IPS-20b (cell line): ENCODE measurements around the gene SH3RF1.

Source experiments
- H3K27ac ChIP-seq: one replicate; pipeline ENCODE4 v1.5.1; 2013; ENCODE audit warnings: low read length
- H3K27me3 ChIP-seq: 2 replicates; pipeline ENCODE4 v1.6.1; 2013; ENCODE audit warnings: mild to moderate bottlenecking, low read length, inconsistent platforms; ENCODE audit not compliant: insufficient read depth
- H3K36me3 ChIP-seq: 2 replicates; pipeline ENCODE4 v1.6.1; 2013; ENCODE audit warnings: low read depth, mild to moderate bottlenecking, inconsistent platforms, low read length, moderate library complexity; ENCODE audit not compliant: insufficient read depth
- H3K4me1 ChIP-seq: 2 replicates; pipeline ENCODE4 v1.6.1; 2013; ENCODE audit warnings: mild to moderate bottlenecking, control low read depth, inconsistent platforms, low read length, moderate library complexity; ENCODE audit not compliant: insufficient read depth
- H3K4me3 ChIP-seq: 2 replicates; pipeline ENCODE4 v1.5.1; 2013; ENCODE audit warnings: mild to moderate bottlenecking, low read length, inconsistent platforms
- H3K9ac ChIP-seq: 2 replicates; pipeline ENCODE4 v1.6.1; 2013; ENCODE audit warnings: low read depth, mild to moderate bottlenecking, inconsistent platforms, low read length, moderate library complexity
- H3K9me3 ChIP-seq: 2 replicates; pipeline ENCODE4 v1.6.1; 2013; ENCODE audit warnings: mild to moderate bottlenecking, low read depth, low read length, inconsistent platforms; ENCODE audit not compliant: insufficient read depth

SH3RF1 gene

DNA sequence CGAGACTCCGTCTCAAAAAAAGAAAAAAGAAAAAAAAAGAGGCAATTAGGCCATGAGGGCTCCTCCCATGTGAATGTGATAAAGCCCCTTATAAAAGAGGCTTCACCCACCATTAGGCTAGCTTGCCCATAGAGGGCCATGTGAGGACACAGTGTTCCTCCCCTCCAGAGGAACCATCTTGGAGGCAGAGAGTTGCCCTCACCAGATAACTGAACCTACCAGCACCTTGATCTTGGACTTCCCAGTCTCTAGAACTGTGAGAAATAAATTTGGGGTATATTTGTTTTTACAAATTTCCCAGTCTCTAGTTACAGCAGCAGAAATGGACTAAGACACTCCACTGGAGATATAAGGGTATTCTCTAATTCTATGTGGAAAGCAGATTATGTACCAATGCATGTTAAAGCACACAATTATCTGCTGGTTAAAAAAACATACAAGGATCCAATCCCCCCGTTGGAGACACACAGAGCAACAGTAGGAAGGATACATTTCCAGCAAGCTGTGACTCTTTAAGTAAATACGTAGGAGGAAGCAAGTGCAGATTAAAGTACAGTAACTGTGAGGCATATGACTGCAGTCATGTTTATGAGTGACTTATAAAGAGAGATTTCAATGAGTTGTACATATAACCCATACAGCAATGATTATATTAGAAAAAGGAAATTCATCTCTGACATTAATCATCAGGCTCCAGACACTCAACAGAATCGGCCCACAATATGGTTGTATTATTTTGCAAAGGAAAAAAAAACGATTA lies 21.4 kb downstream of the SH3RF1 start:
- no peak overlapping the region for H3K4me3 ChIP-seq
- no peak overlapping the region for H3K9ac ChIP-seq
- H3K4me1 ChIP-seq, result peaks cover 41% of the 10 kb centered on the region

DNA sequence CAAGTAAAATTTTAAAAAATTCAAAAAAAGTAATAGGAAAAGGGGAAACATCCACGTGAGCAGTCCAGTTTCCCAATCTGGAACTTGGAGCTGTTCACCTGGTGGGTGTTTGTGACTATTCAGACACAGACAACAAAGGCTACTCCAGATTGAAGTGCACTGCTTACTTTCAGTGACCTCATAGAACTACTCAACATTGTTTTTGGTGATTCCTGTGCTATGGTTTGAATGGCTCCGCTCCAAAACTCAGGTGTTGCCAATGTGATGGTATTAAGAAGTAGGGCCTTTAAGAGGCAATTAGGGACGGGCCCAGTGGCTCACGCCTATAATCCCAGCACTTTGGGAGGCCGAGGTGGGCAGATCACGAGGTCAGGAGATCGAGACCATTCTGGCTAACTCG lies 22.1 kb downstream of the SH3RF1 start:
- no peaks in the 10 kb centered on the region for H3K9me3 ChIP-seq
- H3K4me3 ChIP-seq, result no peak overlapping the region
- no peaks in the 10 kb centered on the region for H3K36me3 ChIP-seq
- H3K9ac ChIP-seq, result no peak overlapping the region
- H3K27ac ChIP-seq, result no peak overlapping the region
- H3K27me3 ChIP-seq, result no peaks in the 10 kb centered on the region
- peaks cover 45% of the 10 kb centered on the region for H3K4me1 ChIP-seq

More for the DNA sequence above, 21.4 kb downstream of the SH3RF1 start:
- no peaks in the 10 kb centered on the region for H3K36me3 ChIP-seq
- no peaks in the 10 kb centered on the region for H3K27me3 ChIP-seq
- H3K27ac ChIP-seq, result no peak overlapping the region
- H3K9me3 ChIP-seq, result no peaks in the 10 kb centered on the region

DNA sequence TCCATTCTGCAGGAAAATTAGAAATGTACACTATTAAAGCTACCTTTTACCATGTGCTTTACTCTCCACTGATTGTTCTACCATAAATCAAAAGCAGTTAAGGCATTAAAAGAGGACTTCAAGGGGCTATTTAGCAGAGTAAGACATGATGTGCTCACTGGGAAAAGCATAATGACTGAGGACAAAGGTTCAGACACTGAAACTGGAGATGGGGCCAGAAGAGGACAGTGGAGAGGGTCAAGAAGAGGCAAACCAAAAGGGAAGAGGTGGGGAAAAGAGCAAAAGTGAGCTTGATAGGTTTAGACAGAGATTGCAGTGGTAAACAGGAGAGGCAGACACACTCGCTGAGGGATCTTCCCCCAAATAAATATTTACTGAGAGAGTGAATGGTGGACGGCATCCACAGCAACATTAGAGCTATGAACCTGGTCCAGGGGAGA lies 23.8 kb downstream of the SH3RF1 start:
- H3K4me3 ChIP-seq, result no peak overlapping the region
- H3K9me3 ChIP-seq, result no peaks in the 10 kb centered on the region
- no peak overlapping the region for H3K9ac ChIP-seq
- H3K36me3 ChIP-seq, result no peaks in the 10 kb centered on the region
- peaks cover 31% of the 10 kb centered on the region for H3K4me1 ChIP-seq
- H3K27me3 ChIP-seq, result no peaks in the 10 kb centered on the region
- H3K27ac ChIP-seq, result no peak overlapping the region

DNA sequence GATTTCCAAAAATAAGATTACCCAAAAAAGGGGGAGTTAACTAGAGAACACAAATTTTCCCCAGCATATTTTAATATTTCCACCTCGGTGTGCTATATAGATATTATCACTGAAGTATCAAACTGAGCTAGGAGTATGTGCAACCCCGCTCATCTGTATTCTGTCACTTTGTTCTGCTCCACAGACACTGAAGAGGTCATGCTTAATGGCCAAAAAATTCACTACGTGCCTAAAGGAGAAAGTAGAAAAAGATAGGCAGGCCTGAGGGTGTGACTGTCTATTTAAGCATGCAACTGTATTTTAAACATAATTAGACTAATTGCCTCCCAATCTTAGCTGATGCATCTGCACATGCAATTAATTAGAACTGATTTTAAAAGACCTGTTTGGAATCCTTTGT lies 24.5 kb downstream of the SH3RF1 start:
- Histone ChIP-seq H3K27ac (no peak overlapping the region), H3K9me3 (no peaks in the 10 kb centered on the region), H3K36me3 (no peaks in the 10 kb centered on the region), H3K4me1 (peaks cover 25% of the 10 kb centered on the region), H3K4me3 (no peak overlapping the region), H3K27me3 (no peaks in the 10 kb centered on the region), H3K9ac (no peak overlapping the region)

DNA sequence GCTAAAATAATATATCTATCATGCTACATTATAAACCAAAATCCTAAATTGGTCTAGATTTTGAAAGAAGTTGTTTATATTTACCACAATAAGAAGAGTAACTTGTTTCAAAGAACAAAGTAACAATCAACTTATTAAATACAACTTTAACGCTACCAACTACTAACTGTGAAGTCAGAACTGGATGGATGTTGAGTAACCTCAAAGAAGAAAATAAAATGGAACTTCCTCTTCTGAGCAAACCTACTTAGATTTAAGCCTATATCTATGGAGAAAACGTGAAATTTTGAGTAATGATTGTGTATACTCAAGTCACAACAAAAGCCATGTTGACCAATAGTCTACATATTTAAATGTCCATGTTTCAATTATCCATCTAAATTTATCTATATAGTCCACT lies 25.7 kb downstream of the SH3RF1 start:
- Histone ChIP-seq H3K36me3 (no peaks in the 10 kb centered on the region), H3K9ac (no peak overlapping the region), H3K27me3 (no peaks in the 10 kb centered on the region), H3K4me3 (no peak overlapping the region), H3K4me1 (peaks cover 14% of the 10 kb centered on the region), H3K27ac (no peak overlapping the region), H3K9me3 (no peaks in the 10 kb centered on the region)

DNA sequence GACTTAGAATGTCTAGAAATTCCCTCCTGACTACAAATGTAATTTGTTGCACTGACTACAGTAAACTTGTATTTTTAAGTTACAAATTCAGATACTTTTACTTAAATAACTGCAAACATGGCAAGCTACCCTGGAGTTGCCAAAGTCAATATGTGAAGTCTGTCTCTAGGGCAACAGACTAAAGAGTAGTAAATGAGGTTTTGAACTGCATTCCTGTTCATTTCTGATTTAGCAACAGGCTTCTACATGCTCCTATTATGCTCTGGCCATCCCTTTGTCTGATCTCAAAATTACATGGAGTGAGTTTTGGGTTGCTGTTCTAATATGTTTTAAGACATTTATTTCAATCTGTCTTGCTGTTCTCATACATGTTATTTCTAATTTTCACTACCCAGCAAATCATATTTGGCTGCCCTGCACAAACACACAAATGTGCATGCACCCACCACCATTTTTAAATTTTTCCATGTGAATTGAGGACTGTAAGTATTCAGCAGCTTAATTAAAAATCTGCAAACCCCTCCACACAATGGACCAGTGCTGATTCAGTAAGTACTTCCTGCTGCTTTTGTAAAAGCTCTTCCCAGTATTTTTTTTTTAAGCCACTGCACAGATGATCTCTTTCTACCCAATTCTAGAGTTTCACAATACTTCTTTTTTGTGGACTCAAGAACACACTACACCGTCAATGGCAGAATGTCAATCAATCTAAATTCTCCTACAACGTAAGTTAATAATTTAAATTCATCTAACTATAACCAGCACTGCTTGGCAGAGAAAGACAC lies 26.7 kb downstream of the SH3RF1 start:
- peak overlapping the region; percentile 30; the same call in 1 of the 2 replicates for H3K9ac ChIP-seq
- peak overlapping the region; percentile 11 for H3K27ac ChIP-seq
- H3K36me3 ChIP-seq, result no peaks in the 10 kb centered on the region
- H3K4me1 ChIP-seq, result peaks cover 12% of the 10 kb centered on the region; the same call in 1 of the 2 replicates
- H3K27me3 ChIP-seq, result no peaks in the 10 kb centered on the region
- H3K9me3 ChIP-seq, result no peaks in the 10 kb centered on the region
- peak overlapping the region; percentile 10; the same call in 1 of the 2 replicates for H3K4me3 ChIP-seq

DNA sequence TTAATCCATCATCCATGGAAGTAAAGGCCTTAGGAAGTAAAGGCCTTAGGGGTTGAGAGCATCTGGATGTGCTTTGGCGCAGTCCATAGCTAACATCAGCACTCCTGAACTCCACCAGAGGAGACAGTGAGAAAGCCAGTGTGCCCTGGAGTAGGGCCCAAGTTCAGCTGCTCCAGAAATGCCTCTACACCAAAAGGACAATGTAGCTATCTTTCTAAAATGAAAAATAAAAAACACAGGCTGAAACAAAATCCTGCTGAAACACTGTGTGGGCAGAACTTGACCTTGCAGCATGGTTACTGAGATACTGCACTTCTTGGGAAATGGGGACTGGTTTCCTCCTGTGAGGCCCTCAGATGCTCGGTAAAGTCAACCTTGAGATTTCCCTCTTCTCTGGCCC lies 29.3 kb downstream of the SH3RF1 start:
- no peak overlapping the region for H3K27ac ChIP-seq
- H3K27me3 ChIP-seq, result no peaks in the 10 kb centered on the region
- H3K4me1 ChIP-seq, result peaks cover 12% of the 10 kb centered on the region; the same call in 1 of the 2 replicates
- H3K4me3 ChIP-seq, result no peak overlapping the region
- no peak overlapping the region for H3K9ac ChIP-seq
- no peaks in the 10 kb centered on the region for H3K36me3 ChIP-seq
- no peaks in the 10 kb centered on the region for H3K9me3 ChIP-seq

DNA sequence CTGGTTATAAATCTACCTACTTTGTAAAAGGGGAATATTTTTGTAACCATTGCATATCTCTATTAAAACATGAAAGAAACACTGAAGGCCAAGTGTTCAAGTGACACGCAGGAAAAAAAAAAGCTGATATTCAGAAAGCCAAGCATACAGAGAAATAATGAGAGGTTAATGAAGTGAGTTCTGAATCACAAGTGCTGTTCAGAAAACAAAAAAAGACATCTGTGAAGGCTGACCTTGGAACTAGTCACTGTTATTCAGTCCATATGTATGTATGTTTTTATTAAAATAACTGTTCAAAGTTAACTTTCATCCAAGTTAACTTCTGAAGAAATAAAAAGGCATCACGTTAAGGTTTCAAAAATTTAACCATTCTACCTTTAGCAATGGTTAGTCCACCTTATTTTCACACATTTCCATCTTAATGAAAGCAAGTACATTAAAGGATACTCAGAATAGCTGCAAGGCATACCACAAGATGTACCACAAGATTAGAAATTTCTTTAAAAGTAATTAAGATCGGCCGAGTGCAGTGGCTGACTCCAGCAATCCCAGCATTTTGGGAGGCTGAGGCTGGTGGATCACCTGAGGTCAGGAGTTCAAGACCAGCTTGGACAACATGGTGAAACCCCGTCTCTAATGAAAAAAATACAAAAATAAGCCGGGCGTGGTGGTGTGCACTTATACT lies 31.4 kb downstream of the SH3RF1 start:
- Histone ChIP-seq H3K27ac (no peak overlapping the region), H3K27me3 (no peaks in the 10 kb centered on the region), H3K9me3 (no peaks in the 10 kb centered on the region), H3K9ac (no peak overlapping the region), H3K4me1 (peaks cover 17% of the 10 kb centered on the region), H3K36me3 (no peaks in the 10 kb centered on the region), H3K4me3 (no peak overlapping the region)

DNA sequence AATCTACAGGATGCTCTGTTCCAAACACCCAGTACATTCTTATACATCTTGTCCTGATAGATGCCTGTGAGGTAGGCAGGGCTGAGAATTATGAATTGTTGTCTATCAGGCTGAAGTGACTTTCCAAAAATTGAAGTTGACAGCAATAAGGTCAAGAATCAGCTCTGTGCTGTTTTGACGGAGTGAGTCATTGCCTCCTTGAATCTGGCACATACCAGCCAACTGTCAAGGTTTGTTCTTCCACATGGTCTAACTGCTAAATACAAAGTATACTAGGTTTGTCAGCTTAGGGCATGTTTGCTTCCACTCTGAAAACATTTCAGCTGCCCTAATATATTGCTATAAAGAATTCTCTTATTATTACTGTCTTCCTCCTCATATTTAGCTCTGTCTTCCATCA lies 32.3 kb downstream of the SH3RF1 start:
- Histone ChIP-seq H3K27ac (no peak overlapping the region), H3K9ac (no peak overlapping the region), H3K27me3 (no peaks in the 10 kb centered on the region), H3K4me1 (peaks cover 11% of the 10 kb centered on the region), H3K36me3 (no peaks in the 10 kb centered on the region), H3K9me3 (no peaks in the 10 kb centered on the region), H3K4me3 (no peak overlapping the region)

DNA sequence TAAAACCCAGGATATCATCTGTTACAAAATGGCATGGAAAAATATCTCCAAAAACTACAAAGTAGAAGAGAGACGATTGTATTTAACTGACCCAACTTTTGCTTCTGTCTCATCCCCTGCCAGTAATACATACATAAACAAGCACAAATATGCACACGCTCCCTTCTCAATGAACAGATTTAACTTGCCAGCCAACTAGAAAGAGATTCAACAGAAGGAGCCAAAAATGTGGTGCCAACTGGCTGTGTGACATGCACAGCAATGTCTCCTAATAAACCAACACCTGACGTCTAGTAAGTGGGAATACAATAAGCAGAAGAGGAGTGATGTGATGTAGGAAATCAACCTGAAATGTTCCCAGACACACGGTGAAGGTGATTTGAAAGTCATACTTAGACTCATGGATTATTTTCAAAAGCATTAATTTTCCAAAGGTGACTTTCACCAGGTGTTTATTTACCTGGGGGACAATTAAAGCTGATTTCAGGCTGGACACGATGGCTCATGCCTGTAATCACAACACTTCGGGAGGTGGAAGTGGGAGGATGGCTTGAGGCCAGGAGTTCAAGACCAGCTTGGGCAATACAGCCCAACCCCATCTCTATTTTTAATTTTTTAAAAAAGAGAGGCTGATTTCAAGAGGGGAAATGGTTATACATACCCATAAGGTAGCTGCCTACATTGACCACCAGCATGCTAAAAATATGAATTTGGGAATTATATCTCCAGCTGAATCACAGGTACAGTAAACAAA lies 33.7 kb downstream of the SH3RF1 start:
- Histone ChIP-seq H3K9ac (no peak overlapping the region), H3K27ac (no peak overlapping the region), H3K36me3 (no peaks in the 10 kb centered on the region), H3K4me1 (peaks cover 11% of the 10 kb centered on the region; the same call in 1 of the 2 replicates), H3K27me3 (no peaks in the 10 kb centered on the region), H3K4me3 (no peak overlapping the region), H3K9me3 (no peaks in the 10 kb centered on the region)

DNA sequence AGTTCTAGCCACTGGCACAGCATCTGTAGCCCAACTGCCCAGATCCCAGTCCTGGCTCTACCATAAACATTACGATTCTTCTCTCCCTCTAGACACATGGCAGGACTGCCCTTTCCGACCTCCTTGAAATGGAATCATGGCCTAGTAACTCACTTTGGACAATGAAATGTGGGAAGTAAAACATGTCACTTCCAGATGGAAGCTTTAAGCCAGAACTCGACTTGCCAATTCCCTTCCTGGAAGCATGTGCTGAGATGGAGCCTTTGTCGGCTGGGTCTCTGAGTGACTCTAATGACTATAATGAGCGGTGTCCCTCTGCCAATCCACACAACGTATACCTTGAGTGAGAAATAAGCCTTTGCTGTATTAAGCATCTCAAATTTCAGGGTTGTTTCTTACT lies 34.7 kb downstream of the SH3RF1 start:
- H3K9me3 ChIP-seq, result no peaks in the 10 kb centered on the region
- H3K36me3 ChIP-seq, result no peaks in the 10 kb centered on the region
- peaks cover 11% of the 10 kb centered on the region; the same call in 1 of the 2 replicates for H3K4me1 ChIP-seq
- no peak overlapping the region for H3K27ac ChIP-seq
- H3K27me3 ChIP-seq, result no peaks in the 10 kb centered on the region
- H3K4me3 ChIP-seq, result no peak overlapping the region
- H3K9ac ChIP-seq, result no peak overlapping the region
